ENCODE data around the gene DLGAP4. TPM values are rescaled to one million over a fixed set of nuclear protein-coding genes. Genes with fewer than 3 reads are reported as not detected.

DLGAP4 gene
- polyA plus RNA-seq, 1 of the 3 experiments (the other 2 are of a cell fraction) = 31.2 TPM

DNA sequence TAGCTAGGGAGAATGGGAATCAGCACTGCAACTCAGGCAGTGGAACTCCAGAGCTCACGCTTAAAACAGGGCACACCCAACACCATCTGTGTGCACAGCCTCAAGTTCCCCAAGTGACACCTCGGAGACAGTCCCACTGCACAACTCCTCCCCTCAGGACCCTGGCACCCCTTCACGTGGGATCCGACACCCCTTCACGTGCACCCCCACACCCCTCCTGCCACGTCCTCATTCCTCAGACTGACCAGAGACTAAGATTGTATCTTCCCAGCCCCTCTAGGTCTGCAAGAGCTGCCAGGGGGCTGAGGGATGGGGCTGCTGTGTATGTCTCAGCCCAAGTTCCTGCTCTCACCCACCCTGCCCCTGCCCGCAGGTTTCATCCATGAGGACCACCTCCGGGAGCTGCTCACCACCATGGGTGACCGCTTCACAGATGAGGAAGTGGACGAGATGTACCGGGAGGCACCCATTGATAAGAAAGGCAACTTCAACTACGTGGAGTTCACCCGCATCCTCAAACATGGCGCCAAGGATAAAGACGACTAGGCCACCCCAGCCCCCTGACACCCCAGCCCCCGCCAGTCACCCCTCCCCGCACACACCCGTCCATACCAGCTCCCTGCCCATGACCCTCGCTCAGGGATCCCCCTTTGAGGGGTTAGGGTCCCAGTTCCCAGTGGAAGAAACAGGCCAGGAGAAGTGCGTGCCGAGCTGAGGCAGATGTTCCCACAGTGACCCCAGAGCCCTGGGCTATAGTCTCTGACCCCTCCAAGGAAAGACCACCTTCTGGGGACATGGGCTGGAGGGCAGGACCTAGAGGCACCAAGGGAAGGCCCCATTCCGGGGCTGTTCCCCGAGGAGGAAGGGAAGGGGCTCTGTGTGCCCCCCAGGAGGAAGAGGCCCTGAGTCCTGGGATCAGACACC, 242.8 kb downstream of the DLGAP4 start (continued):
- no peak for TF ChIP-seq IRF3 (IDR thresholded peaks at IDR 0.05; ENCODE audit: low read depth, low read length)

DNA sequence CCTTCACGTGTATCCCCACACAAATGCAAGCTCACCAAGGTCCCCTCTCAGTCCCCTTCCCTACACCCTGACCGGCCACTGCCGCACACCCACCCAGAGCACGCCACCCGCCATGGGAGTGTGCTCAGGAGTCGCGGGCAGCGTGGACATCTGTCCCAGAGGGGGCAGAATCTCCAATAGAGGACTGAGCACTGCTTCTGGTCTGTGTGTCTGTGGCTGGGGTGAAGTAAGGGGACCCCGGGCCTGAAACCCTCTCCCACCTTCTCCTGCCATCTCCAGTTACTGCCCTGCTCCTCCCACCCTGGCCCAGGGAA, 243.4 kb downstream of the DLGAP4 start:
- DNase-seq = no peak
- no peak overlapping the region for H3K27ac ChIP-seq (ENCODE audit: low read depth in 2 of 2, low read length in 1 of 2)
- ChIA-PET POLR2A (no interaction called here), CTCF (interaction anchor here (0.9 kb wide), 1 partner anchor 7 kb away, joined by 3 read pairs; no protein-coding TSS in a partner anchor)
- H3K4me2 ChIP-seq = no peak overlapping the region
- no peak overlapping the region for H3K9ac ChIP-seq
- H3K4me1 ChIP-seq (ENCODE audit: control insufficient read depth in 1 of 2, insufficient read depth in 2 of 2, low read depth in 1 of 2, low read length in 1 of 2) = peaks cover 0 to under 1% of the 10 kb centered on the region in 2 experiments; a peak in 2 of 4 replicates
- H3K27me3 ChIP-seq (ENCODE audit: insufficient read depth) = no peaks in the 10 kb centered on the region
- H2AFZ ChIP-seq (ENCODE audit: low read depth) = no peak overlapping the region
- H3K79me2 ChIP-seq (ENCODE audit: insufficient read depth) = no peaks in the 10 kb centered on the region
- no peaks in the 10 kb centered on the region; the same call in 1 of the 2 replicates for H4K20me1 ChIP-seq (ENCODE audit: insufficient read depth)
- H3K9me2 ChIP-seq = no peaks in the 10 kb centered on the region
- no peaks in the 10 kb centered on the region for H3F3A ChIP-seq (replicated peaks; ENCODE audit: insufficient read depth)
- no peak overlapping the region for H3K4me3 ChIP-seq (ENCODE audit: low read depth in 2 of 2, low read length in 1 of 2)
- 83% methylated on average over 6 of the region's 9 CpGs for WGBS (ENCODE audit: low lambda C conversion rate)
- H3K9me3 ChIP-seq = no peaks in the 10 kb centered on the region
- no peak for TF ChIP-seq RAD21 (IDR thresholded peaks at IDR 0.05; ENCODE audit: low read length)
- no peaks in the 10 kb centered on the region for H3K36me3 ChIP-seq (replicated peaks in 1 of 2; ENCODE audit: control insufficient read depth in 1 of 2, insufficient read depth in 2 of 2, low read length in 1 of 2)

DNA sequence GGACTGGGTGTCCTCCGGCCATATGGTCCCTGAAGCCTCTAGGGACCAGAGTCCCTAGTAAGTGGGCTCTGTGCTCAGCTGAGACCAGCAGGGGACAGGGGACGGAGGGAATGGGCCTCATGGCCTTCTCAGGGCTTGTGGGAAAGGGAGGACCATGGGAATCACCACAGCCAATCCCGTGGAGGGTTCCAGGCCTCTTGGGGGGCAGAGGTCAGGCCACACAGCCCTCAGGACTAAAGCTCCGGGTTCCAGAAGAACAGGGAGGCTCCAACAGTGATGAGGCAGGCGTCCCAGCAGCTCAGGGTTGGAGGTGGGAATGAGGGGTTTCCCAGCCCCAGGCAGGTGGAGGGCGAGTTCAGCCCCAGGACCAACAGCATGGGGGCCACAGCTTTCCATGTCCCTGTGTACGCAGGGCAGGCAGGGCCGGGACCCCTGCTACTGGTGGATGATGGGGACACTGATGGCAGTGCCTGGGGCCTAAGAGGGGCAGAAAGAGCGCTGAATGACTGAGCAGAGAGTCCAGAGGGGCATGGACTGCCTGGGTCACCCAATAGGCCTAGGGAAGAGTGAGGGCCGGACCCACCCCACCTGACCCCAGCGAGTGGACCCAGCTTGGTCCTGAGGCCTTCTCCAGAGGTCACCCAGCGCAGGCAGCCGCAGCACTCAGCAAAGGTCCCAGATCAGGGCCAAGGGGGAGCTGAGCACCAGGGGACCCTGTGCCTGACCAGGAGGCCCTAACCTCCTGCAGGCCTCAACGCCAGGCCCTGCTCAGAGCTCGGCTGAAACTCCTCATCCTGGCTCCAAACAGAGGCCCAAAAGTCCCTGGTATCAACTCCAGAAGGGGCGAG, 244.0 kb downstream of the DLGAP4 start:
- Histone ChIP-seq H3K9ac (no peak overlapping the region), H3K4me1 (ENCODE audit: control insufficient read depth in 1 of 2, insufficient read depth in 2 of 2, low read depth in 1 of 2, low read length in 1 of 2) (no peaks in the 10 kb centered on the region), H3K79me2 (ENCODE audit: insufficient read depth) (no peaks in the 10 kb centered on the region), H3K9me3 (no peaks in the 10 kb centered on the region), H4K20me1 (ENCODE audit: insufficient read depth) (no peaks in the 10 kb centered on the region; the same call in 1 of the 2 replicates), H3K4me3 (ENCODE audit: low read depth in 2 of 2, low read length in 1 of 2) (no peak overlapping the region), H3K27me3 (ENCODE audit: insufficient read depth) (no peaks in the 10 kb centered on the region), H3K9me2 (no peaks in the 10 kb centered on the region), H3K4me2 (no peak overlapping the region), H2AFZ (ENCODE audit: low read depth) (no peak overlapping the region), H3K27ac (ENCODE audit: low read depth in 2 of 2, low read length in 1 of 2) (no peak overlapping the region), H3K36me3 (replicated peaks in 1 of 2; ENCODE audit: control insufficient read depth in 1 of 2, insufficient read depth in 2 of 2, low read length in 1 of 2) (no peaks in the 10 kb centered on the region), H3F3A (replicated peaks; ENCODE audit: insufficient read depth) (no peaks in the 10 kb centered on the region)
- ChIA-PET CTCF (interaction anchor here (0.9 to 1.5 kb wide), 2 partner anchors 8 to 56 kb away, joined by 3 read pairs; partner anchors contain the start of gene RAB5IF), POLR2A (no interaction called here)
- no peak for DNase-seq
- 84% methylated on average over 7 of the region's 16 CpGs for WGBS (ENCODE audit: low lambda C conversion rate)
- TF ChIP-seq RXRA (IDR thresholded peaks at IDR 0.05; ENCODE audit: borderline replicate concordance, low read depth) (no peak), EP300 (IDR thresholded peaks at IDR 0.05; ENCODE audit: borderline replicate concordance in 1 of 2, low read depth in 1 of 2, low read length in 1 of 2) (no peak), MEF2A (IDR thresholded peaks at IDR 0.05; ENCODE audit: borderline replicate concordance, low read depth) (no peak), SMC3 (IDR thresholded peaks at IDR 0.05; ENCODE audit: low read depth, low read length) (no peak), MXI1 (IDR thresholded peaks at IDR 0.05; ENCODE audit: low read depth, low read length) (no peak), POLR2AphosphoS5 (IDR thresholded peaks at IDR 0.05; ENCODE audit: low read depth, low read length) (no peak), TAF1 (IDR thresholded peaks at IDR 0.05; ENCODE audit: borderline replicate concordance, low read depth, low read length) (no peak), GABPA (IDR thresholded peaks at IDR 0.05; ENCODE audit: low read depth) (no peak), RFX5 (IDR thresholded peaks at IDR 0.05; ENCODE audit: low read length) (no peak), IRF3 (IDR thresholded peaks at IDR 0.05; ENCODE audit: low read depth, low read length) (no peak), EZH2phosphoT487 (IDR thresholded peaks at IDR 0.05; ENCODE audit: borderline replicate concordance, low read depth) (no peak), YY1 (IDR thresholded peaks at IDR 0.05; ENCODE audit: low read depth) (no peak), RAD21 (IDR thresholded peaks at IDR 0.05; ENCODE audit: low read length) (no peak), ZBTB33 (IDR thresholded peaks at IDR 0.05; ENCODE audit: borderline replicate concordance, low read depth) (no peak)
- TF ChIP-seq, protein P1, sequence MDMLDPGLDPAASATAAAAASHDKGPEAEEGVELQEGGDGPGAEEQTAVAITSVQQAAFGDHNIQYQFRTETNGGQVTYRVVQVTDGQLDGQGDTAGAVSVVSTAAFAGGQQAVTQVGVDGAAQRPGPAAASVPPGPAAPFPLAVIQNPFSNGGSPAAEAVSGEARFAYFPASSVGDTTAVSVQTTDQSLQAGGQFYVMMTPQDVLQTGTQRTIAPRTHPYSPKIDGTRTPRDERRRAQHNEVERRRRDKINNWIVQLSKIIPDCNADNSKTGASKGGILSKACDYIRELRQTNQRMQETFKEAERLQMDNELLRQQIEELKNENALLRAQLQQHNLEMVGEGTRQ (IDR thresholded peaks at IDR 0.05; ENCODE audit: borderline replicate concordance, low read depth, low read length) = no peak

Measured in SK-N-SH (cell line).